HK-2 (cell line): ENCODE data around the gene RHOXF2B.
"Not testable (repeated sequence)": the region's sequence is repeated elsewhere in the genome, so short reads cannot be mapped to it uniquely, and the experiment has no call there.

ENCODE experiments used
- DNase-seq: peaks from one replicate; pipeline ENCODE4 v3.0.0-alpha.2; 2018; ENCODE audit not compliant: unreplicated experiment

The RHOXF2B gene

GRCh38 chrX:120077590-120077989 lies at the start of gene RHOXF2B:
Gene RHOXF2B, minus strand, starts transcription at chrX:120077690. Its CDS starts 138 bp downstream, at chrX:120077552.
- DNase-seq, result not testable (repeated sequence)

- DNase-seq, result no peak
Measured at GRCh38 chrX:120125444-120125843, 48.0 kb upstream of the RHOXF2B start.

DNA sequence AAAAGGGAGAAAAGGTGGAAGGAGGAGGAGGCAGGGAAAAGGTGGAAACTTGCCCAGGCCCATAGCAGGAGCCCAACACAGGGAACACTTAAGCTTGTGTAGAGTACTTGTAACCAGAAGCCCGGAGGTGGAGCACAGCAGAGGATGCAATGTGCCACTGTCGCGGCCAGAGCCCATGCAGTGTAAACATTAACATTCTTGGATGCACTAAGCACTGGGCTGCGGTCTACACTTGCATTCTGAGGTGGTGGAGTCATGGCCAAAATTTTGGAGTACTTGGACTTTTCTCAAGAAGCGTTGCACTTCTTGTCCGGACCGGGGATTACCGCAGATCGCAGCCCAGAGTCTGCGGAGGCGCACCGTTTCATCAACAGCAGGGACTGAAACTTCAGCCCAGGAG lies 42.7 kb upstream of the RHOXF2B start:
- DNase-seq, result peak; percentile 10

DNA sequence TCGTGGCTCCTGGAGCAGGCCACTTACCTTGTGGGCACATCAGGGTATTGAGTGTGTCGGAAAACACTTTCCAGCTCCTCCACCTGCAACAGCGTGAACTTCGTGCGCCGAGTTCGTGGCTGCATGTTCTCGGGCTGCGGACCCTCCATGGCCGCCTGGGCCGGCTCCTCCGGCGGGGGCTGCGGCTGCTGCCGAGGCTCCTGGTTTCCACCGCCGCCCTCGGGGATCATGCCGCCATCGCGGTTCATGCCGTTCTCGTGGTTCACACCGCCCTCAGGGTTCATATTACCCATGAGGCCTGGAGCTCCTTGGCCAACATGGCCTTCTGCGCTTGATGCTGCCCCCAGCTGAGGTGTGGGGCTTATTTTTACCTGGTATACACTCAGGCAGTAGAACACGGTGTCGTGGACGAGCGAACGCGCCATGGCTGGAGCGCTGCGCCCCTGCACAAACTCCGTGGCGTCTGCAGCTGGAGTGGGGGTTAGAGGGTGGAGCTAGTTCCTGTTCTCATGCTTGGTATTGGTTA lies 38.0 kb upstream of the RHOXF2B start, which contains the start of gene RHOXF1:
TSS of gene RHOXF1 (minus strand) at position 476 of the 526 bp plus-strand sequence. CDS start at position 425, 51 bp downstream.
- no peak for DNase-seq

- no peak for DNase-seq
Measured at GRCh38 chrX:120111611-120112010, 34.1 kb upstream of the RHOXF2B start.

DNA sequence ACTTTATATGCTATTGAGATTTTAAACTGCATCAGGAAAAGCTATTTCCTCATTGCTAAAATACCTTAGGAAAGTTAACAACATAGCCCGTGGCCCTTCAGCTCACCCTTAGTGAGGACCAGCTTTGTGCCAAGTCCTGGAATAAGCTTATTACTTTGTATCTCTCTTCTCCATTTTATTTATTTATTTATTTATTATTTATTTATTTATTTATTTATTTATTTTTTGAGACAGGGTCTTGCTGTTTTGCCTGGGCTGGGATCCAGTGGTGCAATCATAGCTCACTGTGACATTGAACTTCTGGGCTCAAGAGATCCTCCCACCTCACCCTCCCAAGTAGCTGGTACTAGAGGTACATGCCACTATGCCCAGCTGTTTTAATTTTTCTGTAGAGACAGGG lies 31.9 kb upstream of the RHOXF2B start:
- DNase-seq, result no peak

DNA sequence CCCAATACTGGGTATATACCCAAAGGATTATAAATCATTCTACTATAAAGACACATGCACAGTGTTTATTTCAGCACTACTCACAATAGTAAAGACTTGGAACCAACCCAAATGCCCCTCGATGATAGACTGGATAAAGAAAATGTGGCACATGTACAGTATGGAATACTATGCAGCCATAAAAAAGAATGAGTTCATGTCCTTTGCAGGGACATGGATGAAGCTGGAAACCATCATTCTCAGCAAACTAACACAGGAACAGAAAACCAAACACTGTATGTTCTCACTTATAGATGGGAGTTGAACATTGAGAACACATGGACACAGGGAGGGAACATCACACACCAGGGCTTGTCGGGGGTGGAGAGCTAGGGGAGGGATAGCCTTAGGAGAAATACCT lies 27.2 kb upstream of the RHOXF2B start:
- DNase-seq, result not testable (repeated sequence)

DNA sequence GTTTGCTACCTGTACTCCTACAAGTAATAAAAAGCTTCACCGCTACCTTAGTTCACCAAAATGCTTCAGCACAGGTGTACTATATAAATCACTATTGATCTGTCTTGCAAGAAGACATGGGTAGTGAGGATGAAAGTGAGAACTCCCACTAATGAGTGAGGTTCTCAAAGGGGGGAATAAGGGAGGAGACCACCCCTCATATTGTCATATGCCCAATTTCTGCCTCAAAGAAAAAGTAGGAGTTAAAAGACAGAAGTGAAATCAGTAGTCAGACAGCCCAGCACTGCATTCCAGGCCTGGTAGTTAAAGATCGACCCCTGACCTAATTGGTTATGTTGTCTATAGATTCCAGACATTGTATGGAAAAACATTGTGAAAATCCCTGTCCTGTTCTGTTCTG lies 23.6 kb upstream of the RHOXF2B start:
- not testable (repeated sequence) for DNase-seq

DNA sequence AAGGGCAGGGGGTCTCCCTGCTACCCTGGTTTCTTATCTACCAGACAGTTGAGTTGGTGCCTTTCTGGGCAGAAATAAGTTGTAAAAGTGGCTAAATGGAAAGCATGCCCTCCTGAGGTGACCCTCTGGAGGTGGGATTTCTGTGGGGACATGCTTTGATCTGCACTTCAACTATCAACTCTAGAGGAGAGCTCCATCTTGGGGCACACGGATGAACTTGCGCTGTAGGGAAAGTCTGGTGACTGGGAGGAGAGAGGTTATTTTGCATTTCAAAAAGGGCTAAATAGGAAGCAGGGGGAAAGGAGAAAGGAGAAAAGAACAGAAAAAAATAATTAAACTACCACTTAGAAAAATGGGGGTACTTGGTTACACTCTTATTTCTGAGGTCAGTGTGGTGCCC lies 12.7 kb upstream of the RHOXF2B start:
- no peak for DNase-seq

DNA sequence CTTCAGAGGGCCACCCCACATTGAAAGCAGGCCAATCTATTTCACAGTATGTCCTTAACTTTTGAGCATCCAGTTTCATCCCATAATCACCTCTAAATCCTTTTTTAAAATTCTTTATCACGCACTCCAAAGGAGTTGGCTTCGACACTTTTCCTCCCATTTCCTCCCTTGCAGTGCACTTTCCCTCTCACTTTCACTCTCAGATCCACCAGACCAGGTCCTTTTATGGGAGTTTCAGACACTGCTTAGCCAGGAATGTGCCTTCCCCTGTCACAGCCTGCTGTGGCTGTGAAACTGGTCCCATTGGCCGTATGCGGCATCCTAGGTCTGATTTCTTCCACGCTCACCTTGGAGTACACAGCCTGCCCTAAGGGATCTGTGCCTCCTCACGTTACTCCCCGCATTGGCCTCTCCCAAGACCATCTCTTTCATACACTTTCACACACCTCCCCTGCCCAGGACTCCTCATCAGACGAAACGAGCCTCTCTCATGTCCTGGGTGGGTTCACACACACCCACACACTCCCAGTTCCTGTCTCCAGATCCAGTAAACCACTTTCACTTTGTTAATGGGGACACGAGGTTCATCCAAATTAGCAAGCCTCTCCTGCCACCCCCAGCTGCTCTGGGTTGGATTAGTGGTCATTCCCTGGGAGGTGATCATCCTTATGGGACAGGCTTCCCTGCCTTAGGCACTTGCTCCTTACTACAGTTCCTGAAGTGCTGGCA lies 10.0 kb upstream of the RHOXF2B start:
- DNase-seq, result no peak

- not testable (repeated sequence) for DNase-seq
Measured at GRCh38 chrX:120085553-120086185, 8.2 kb upstream of the RHOXF2B start.

DNA sequence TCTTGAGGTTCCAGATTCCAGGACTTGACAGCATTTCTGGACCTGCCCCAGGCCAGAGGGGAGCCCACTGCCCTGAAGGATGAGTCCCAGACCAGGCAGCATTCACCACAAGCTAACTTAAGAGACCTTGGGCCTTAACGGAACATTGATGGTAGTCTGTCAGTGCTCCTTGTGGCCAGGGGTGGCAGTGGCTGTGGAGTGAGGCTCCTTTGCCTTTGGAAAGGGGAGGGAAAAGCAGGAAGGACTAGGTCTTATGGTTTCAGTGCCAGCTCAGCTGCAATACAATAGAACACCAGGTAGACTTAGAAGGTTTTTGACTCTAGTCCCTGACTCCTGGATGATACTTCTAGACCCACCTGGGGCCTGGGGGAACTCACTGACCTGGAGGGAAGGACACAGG lies 11.3 kb downstream of the RHOXF2B start:
- DNase-seq, result not testable (repeated sequence)

GRCh38 chrX:120042712-120043111 lies 34.8 kb downstream of the RHOXF2B start:
- DNase-seq, result not testable (repeated sequence)

DNA sequence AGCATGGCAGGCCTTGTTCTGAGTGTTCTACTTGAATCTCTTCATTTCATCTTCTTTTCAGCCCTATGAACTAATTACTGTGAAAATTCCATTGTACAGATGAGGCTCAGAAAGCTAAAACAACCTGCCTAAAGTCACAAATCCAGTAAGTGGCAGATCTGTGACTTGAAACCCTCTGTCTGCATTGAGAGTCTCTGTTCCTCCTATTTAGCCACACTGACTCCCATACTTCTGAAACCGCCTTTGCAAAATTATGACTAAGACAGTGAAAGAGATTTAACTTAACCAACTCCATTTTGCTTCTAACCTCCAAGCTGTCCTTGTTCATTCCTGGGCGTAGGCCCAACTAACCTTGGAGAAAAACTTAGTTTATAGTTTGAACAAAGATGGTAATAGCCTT lies 35.2 kb downstream of the RHOXF2B start:
- not testable (repeated sequence) for DNase-seq

GRCh38 chrX:120040176-120040575 lies 37.3 kb downstream of the RHOXF2B start:
- DNase-seq, result not testable (repeated sequence)

DNA sequence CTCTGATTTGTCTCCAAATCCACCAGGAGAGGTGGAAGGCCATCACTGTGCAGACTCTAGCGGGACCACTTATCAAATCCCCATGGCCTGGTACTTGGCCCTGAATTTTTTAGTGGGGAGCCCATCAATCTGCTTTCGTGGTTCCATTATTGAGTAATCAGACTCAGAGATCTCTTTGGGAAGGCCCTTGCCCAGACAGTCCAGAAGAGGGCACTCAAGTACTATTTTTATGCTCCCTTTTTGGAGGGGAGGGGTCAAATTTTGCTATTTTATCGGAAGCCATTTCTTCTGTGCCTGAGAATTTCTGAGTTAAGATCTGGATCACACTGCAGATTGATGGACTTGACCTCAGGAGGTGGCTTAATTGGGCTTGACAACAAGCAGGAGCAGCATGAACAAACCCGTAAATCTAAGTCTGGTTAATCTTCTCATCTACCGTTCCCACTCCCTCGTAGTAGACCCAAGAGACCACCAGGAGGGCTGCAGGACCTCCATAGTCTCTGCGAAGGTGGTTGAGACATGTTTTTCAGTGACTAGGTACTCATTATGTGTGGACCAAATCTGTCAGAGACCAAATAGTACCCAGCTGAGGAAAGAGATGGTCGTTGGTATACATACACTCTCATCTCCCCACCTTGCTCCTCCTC lies 38.3 kb downstream of the RHOXF2B start:
- DNase-seq, result not testable (repeated sequence)

DNA sequence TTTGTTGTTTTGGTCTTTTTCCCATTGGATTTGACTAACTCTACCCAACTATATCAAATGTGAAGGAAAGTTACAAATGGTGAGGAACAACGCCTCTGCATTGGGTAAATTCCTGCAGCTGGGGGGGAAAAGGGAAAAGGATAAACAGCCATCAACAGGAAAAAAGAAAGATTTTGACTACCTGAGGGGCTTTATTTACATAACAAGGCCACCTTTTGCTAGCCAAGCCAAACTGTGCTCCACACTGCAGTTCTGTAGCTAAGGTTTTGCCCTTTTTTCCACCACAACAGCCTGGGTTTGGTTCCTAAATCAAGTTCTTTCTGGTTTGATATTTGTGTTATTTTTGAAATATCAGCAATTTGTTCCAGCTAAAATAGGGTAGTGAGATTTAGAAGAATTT lies 40.8 kb downstream of the RHOXF2B start:
- no peak for DNase-seq

GRCh38 chrX:120035522-120036309 lies 41.8 kb downstream of the RHOXF2B start:
- not testable (repeated sequence) for DNase-seq

DNA sequence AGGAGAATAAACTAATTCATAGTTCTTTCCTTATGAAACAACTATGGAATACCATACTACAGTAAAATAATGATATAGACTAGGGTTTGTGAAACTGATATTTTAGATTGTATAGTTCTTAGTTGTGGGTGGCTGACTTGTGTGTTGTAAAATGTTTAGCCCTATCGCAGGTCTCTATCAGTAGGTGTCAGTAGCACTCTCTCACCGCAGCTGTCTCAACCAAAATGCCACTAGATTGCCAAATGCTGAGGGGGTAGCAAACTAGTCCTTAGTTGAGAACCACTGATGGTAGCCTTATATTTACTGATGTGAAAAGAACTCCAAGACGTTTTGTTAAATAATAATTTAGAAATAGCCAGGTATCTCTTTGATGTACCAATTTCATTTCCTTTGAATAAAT lies 48.1 kb downstream of the RHOXF2B start:
- DNase-seq, result no peak

GRCh38 chrX:120023259-120023658 lies 54.2 kb downstream of the RHOXF2B start:
- no peak for DNase-seq

- DNase-seq, result no peak
Measured at GRCh38 chrX:120022763-120023162, 54.7 kb downstream of the RHOXF2B start.
